ENCODE measurements around the gene ADORA2B.

Gene ADORA2B

DNA sequence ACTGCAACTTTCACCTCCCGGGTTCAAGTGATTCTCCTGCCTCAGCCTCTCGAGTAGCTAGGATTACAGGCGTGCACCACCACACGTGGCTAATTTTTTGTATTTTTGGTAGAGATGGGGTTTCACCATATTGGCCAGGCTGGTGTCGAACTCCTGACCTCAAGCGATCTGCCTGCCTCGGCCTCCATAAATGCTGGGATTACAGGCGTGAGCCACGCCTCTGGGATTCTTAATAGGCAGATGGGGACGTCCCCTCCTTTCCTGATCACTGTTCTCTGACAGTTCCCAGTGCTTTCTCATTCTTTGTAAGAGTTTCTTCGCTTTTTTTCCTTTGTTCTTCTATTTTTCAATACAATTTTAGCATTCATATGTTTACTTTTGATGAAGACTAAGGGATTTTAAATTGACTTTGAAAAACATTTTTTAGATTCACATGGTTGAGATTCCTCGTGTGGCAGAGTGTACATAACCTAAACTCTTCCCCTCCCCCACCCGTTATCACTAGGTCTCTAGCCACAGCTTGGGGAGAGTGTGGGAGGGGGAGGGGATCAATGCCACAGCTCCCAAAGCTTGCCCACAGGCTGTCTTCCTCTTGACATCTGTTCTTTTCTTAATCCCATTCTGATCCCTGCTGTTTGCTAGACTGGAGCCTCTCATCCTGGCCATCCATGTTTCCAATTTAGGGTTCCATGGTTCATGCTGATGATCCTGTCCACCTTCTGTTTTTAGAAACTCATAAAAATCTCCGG lies 11.0 kb downstream of the ADORA2B start:
- DNase-seq (ENCODE audit: insufficient read length, low spot score) (no peak), FAIRE-seq (no peak)
- TF ChIP-seq, protein P1, sequence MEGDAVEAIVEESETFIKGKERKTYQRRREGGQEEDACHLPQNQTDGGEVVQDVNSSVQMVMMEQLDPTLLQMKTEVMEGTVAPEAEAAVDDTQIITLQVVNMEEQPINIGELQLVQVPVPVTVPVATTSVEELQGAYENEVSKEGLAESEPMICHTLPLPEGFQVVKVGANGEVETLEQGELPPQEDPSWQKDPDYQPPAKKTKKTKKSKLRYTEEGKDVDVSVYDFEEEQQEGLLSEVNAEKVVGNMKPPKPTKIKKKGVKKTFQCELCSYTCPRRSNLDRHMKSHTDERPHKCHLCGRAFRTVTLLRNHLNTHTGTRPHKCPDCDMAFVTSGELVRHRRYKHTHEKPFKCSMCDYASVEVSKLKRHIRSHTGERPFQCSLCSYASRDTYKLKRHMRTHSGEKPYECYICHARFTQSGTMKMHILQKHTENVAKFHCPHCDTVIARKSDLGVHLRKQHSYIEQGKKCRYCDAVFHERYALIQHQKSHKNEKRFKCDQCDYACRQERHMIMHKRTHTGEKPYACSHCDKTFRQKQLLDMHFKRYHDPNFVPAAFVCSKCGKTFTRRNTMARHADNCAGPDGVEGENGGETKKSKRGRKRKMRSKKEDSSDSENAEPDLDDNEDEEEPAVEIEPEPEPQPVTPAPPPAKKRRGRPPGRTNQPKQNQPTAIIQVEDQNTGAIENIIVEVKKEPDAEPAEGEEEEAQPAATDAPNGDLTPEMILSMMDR (IDR thresholded peaks at IDR 0.05; ENCODE audit: insufficient read depth, missing control alignments): no peak

DNA sequence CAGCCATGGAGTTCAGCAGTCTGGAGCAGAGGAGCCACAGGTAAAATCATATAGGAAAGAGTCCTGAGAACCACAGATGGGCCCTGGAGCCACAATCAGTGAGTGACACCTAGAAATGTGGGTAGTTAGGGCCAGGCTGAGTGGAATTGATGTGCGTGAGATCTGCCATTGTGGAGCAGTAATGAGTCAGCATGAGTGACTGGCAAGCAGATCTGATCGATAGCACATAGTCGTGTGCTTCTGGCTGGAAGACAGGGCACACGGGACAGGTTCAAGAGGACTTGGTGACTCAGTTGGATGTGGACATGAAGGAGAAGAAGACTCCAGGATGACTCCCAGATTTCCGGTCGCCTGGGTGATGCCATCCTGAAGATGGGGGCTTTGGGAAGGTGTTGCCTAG lies 12.3 kb downstream of the ADORA2B start:
- FAIRE-seq: no peak

DNA sequence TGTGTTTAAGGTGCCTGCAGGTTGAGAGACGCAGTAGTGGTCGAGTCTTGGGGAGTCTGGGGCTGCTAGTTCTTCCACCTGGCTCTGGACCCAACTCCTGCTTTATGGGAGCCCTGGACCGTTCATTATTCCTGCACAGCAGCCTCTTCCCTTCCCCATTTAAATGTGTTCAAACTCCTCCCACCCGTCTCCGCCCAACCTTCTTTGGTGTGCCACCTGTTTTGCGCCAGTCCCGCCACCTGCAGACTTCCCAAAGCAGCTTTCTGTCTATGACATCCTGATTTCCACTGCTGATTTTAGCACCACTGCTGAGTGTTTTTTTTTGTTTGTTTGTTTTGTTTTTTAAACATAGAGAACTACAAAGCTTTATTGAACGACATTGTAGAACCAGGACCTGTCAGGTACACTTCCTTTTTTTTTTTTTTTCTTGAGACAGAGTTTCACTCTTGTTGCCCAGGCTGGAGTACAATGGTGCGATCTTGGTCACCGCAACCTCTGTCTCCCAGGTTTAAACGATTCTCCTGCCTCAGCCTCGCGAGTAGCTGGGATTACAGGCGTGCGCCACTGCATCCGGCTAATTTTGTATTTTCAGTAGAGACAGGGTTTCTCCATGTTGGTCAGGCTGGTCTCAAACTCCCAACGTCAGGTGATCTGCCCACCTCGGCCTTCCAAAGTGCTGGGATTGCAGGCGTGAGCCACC lies 12.8 kb downstream of the ADORA2B start:
- TF ChIP-seq, protein P1 (IDR thresholded peaks at IDR 0.05; ENCODE audit: insufficient read depth, missing control alignments): no peak
- DNase-seq (ENCODE audit: insufficient read length, low spot score): no peak
- no peak for FAIRE-seq

More for the DNA sequence above, 12.3 kb downstream of the ADORA2B start:
- TF ChIP-seq, protein P1 (IDR thresholded peaks at IDR 0.05; ENCODE audit: insufficient read depth, missing control alignments): no peak
- no peak for DNase-seq (ENCODE audit: insufficient read length, low spot score)

DNA sequence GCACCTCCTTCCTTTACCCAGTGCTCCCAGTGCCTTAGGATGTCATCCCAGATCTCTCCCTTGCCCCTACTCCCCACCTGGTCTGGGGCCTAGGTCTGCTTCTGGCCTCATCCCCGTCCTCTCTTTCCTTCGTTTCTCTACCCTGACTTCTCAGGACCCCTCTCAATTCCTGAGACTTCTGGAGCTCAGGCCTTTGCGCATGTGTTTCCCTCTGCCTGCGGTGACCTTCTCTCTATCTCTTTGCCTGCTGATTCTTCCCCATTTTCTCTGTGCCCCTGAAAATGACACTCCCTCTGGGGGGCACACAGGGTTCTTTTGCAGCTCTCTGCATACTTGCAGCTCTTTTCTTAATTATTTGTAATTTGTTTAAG lies 13.5 kb downstream of the ADORA2B start:
- TF ChIP-seq, protein P1 (IDR thresholded peaks at IDR 0.05; ENCODE audit: insufficient read depth, missing control alignments): no peak
- DNase-seq (ENCODE audit: insufficient read length, low spot score): no peak
- no peak for FAIRE-seq

DNA sequence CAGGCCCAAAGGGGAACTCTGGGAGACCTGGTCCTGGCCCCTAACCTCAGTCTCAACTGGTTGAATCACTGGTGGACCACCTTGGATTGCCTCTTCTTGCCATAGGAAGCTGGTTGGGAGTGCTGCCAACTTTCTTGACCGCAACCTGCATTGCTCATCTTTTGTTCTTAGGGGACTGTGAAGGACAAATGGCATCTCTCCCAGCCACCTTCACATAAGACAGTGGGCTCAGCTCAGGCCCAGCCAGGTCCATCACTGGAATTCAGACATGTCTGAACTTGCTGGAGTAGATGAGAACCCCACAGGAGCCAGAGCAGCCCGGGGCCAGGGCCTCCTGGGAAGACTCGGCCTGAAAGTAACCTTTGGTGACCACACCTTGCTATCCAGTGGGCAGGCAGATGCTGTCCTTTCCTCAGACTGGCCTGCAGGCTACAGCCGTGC lies 18.8 kb downstream of the ADORA2B start:
- DNase-seq (ENCODE audit: insufficient read length, low spot score) (no peak), FAIRE-seq (no peak)
- TF ChIP-seq, protein P1 (IDR thresholded peaks at IDR 0.05; ENCODE audit: insufficient read depth, missing control alignments): no peak

DNA sequence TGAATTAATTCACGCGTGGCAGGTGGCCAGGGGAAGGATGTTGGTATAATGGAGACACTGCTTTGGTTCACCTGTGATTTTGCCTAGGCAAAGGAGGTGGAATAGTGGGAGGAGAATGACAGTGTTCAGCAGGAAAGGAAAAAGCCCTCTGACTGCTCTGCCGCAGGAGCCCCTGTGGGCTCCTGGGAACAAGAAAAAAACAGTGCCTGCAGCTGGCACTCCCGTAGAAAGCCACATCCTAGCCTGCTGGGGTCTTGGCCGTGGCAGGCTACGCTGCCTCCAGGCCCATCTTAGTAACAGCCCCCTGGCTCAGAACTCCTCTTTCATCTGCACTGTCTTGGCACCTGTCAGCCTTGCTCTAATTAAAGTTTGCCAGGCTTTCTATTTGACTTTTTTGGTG lies 20.6 kb downstream of the ADORA2B start:
- FAIRE-seq (no peak), DNase-seq (ENCODE audit: insufficient read length, low spot score) (no peak)
- TF ChIP-seq, protein P1 (IDR thresholded peaks at IDR 0.05; ENCODE audit: insufficient read depth, missing control alignments): no peak
